Non-pigmented ciliary epithelial cell (primary cell): ENCODE results near the gene TADA2B.
"Not testable (repeated sequence)": the region's sequence is repeated elsewhere in the genome, so short reads cannot be mapped to it uniquely, and the experiment has no call there.

Experiments used
- DNase-seq: peaks from one replicate; pipeline ENCODE4 v3.0.0-alpha.2; 2010; ENCODE audit warnings: low read depth

The TADA2B gene

GRCh38 chr4:7060346-7061150 is 17.4 kb downstream of the TADA2B start:
- DNase-seq = no peak

DNA sequence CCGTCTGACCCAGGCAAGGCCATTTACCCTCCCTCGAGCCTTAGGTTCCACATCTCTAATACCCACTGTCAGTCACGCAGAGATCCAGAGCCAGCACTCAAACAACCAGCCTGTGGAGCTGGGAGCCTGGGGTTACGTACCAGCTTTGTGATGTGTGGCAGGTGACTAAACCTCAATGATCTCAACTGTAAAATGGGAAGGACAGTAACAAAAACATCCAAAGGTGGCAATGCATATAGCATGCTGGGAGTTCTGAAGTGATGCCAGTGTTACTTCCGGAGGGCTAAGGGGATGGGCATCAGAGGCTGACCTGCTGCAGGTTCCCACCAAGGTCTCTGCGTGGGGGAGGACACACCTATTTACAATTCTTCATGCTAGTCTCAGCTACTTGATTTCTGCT is 18.6 kb downstream of the TADA2B start:
- no peak for DNase-seq

DNA sequence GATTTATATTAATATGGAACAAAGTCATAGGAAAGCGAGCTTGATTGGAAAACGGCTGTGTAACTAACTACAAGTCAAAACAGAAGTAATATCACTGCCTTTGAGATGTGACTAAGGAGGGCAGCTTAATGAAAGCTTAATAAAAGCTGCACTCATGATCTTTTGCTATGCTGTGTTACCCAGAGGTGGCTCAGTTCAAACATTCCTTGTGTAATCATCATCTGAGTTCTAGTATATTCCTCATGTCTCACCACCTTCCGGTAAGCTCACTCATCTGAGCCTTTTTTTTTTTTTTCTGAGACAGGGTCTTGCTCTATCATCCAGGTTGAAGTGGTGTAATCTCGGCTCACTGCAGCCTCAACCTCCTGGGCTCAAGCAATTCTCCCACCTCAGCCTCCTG is 19.6 kb downstream of the TADA2B start:
- DNase-seq = no peak

DNA sequence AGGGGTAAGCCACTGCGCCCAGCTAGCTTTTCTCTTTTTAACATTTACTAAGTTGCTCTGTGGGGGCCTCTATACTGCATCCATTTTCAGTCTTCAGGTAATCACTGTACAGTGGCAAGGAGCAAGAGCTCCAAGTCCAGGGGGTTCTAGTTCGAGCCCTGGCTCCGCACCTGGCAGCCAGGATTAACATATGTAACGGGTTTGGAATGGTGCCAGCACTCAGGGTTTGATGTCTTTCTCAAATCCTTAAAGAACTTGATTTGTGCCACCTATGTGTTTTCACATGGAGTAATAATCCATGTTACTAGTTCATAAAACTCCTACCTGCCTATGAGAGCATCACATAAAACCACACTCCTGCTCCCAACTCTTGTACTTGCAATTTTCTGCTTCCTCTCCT is 20.2 kb downstream of the TADA2B start:
- no peak for DNase-seq

GRCh38 chr4:7066006-7066405 is 22.8 kb downstream of the TADA2B start:
- no peak for DNase-seq

GRCh38 chr4:7066493-7066892 is 23.3 kb downstream of the TADA2B start:
- DNase-seq = no peak

DNA sequence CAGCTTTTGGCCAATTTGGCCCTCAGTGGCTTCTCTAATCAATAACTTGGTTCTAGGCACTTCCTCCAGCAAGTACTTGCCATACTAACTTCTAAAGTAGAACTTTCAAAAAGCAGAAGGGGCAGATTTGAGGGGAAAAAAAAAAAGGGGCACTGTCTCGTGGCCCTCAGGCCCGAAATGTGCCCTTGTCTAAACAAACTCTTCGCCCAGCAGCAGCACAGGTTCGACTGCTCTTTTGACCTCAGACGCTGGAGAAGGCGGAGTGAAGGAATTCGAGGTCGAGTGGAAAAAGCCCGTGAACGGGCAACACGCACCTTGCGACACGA is 23.9 kb downstream of the TADA2B start:
- DNase-seq = no peak

DNA sequence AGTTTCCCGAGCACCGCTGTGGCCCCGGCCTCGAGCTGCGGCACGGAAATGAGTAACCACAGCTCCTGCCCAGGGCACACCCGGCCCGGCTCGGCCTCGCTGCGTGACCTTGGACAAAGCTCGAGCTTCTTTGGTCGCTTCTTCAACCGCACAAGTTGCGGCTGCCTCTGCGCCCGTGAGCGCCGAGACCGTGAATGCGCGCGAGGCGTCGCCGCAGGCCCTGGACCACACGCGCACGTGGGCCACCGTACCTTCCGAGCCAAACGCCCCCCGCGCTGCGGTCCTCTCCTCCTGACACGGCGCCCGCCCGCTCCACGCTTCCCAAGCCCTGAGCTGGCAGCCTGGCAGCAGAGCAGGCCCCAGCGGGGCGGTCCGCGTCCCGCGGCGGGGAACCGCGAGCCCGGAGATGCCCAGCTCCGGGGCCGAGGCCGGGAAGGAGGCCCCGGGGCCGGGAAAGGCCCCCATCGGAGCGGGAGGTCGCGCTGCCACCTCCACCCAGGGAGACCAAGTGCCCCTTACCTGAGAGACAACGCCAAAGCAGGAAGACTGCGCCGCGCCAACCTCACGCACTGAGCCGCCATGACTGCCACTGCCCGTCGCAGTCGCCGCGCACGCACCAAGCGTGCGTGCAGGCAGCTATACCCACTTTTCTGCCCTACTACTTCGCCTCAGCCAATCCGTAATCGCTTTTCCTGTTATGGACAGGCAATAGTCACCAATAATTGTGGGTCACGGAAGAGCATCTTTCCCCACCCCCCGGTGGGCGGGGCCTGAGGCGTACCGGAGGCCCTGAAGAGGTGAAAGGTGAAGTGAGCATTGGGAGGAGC is 24.5 kb downstream of the TADA2B start, which contains the start of gene GRPEL1:
TSS of gene GRPEL1 (minus strand) at position 613 of the 827 bp plus-strand sequence. CDS start at position 581, 32 bp downstream.
- peak; percentile 94 for DNase-seq

DNA sequence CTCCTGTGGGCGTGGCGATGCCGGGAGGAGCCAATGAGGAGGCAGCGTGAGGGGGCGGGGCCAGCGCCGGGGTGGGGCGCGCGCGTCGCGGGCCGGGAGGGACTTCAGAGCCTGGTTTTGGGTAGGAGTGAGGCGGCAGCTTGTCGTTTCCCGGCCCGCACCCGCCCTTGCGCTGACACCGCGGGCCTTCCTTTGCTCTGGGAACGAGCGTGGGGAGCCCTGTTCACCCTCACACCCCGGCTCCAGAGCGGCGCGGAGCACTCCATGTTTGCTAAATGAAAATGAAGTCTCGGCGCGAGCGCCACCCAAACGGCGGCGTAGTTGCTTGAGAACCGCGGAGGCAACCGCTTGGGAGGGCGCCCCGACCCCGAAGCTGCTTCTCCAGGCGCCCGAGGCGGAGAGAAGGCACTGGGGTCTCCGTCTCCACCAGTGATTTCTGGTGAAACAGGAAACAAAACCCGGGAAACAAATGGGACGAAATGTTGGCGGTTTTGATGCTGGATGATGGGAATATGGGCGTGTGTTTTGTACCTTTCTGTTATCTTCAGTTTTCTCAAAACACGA is 25.2 kb downstream of the TADA2B start:
- no peak for DNase-seq

DNA sequence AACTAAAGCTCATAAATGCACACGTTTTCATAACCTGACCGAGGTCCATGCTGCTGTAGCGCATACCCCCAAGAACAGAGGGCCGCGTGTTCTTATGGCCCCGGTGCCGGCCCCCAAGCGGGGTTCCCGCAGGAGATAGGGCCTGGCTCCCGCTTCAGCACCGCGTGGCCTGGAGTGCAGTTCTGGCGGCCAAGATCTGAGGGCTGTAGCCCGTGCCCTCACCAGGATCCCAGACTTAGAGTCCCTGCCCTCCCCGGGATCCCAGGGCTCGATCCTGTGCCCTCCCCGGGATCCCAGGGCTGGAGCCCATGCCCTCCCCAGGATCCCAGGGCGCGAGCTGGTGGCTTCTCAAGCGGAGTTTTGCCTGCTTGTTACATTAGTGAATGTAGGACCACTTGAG is 25.7 kb downstream of the TADA2B start:
- DNase-seq = no peak

- peak; percentile 19 for DNase-seq
Observed at GRCh38 chr4:7070729-7071511, 27.7 kb downstream of the TADA2B start.

DNA sequence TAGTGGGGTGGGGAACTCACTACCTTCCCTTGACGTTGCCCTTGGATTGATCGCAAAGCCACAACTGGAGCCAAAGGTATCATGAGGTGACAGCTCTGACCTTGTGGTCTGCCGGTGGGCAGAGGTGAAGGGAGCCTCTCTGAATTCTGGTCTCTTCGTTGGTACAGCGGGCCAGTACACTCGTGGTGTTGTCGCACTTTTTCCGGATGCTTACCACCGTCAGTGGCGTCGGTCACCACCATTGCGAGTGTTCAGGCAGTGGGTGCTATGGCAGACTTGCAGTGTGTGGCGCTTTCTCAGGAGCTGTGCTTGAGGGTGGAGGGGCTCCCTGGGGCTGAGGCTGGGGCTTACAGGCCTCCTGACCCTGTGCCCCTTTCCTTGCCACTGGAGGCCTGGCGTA is 29.9 kb downstream of the TADA2B start:
- no peak for DNase-seq

DNA sequence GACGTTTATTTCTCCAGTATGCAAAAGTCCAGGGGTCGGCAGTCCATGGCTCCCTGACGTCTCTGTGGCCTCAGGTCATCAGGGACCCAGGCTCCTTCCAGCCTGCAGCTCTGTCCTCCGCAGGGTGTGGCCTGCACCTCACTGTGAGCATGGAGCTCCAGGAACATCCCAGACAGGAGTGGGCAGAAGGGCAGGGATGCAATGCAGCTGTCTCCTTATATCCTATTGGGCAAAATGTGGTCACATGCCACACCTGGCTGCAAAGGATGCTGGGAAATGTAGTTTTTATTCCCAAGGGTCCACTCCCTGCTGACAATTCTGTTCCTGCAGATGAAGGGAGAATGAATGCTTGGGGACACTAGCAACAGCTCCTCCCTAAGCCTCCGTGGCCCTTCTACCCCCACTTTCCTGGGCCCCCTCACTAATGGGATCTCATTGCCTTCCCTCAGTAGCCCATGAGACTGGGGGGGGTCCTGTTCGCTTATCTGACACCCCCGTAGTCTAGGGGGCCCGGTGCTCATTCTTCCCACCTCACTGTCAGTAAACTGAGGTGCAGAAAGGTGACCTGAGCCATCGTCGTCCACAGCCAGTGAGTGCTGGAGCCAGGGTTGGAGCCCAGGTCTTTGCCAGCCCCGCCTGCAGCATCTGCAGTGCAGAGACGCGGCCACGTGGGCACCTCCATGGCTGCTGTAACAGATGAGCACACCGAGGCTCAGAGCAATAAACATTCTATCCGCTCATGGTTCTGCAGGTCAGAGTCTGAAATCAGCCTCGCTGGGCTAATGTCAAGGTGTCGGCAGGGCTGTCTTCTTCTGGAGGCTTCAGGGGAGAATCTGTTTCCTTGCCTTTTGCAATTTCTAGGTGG is 30.6 kb downstream of the TADA2B start:
- DNase-seq = no peak

DNA sequence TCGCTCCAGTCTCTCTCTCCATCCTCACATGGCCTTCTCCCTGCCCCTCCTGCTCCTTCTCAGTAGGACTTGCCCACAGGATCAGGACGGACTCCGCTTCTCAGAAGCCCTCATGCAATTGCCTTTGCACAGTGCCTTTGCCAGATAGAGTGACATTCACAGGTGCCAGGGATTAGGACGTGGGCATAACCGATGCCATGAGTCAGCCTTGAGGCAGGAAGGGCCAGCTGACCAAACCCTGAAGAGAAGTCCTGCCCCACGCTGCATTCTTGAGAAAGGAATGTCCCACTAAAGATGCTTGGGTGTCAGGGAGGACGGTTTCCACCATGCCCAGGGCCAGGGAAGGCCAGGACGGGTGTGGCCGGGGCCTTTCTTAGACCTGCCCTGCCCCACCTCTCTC is 31.3 kb downstream of the TADA2B start:
- no peak for DNase-seq

- no peak for DNase-seq
Observed at GRCh38 chr4:7075962-7076695, 33.0 kb downstream of the TADA2B start.

DNA sequence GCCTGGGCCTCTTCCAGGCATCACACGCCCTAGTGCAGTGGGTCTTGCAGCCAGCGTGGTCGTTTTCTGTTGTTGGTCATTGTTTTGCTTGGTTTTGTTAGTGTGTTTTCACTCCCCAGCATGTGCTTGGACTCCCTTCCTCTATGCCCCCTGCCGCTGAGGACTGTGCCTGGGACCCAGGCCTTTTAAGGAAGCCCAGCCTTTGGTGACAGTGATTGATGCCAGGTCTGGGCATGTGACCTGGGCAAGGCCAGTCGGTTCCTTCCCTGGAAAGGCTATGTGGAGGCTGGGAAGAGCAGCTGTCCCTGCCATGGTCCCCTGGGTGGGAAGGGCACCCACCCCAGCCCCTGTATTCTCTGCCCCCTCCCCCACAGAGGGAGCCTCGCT is 33.5 kb downstream of the TADA2B start:
- DNase-seq = no peak

- no peak for DNase-seq
Observed at GRCh38 chr4:7077371-7077770, 34.2 kb downstream of the TADA2B start.

GRCh38 chr4:7078025-7078424 is 34.9 kb downstream of the TADA2B start:
- DNase-seq = no peak

GRCh38 chr4:7079483-7079882 is 36.3 kb downstream of the TADA2B start:
- DNase-seq = not testable (repeated sequence)

- not testable (repeated sequence) for DNase-seq
Observed at GRCh38 chr4:7079909-7080308, 36.7 kb downstream of the TADA2B start.
